K562 (cell line): ENCODE measurements around the gene DLX4. TPM values are rescaled to one million over a fixed set of nuclear protein-coding genes. Genes with fewer than 3 reads are reported as not detected.

ENCODE experiments used
- ATAC-seq: fragments of 200-7000 bp; cut with Tn5 transposase; 3 replicates; pipeline ENCODE4 v1.9.1; 2020; ENCODE audit warnings: moderate library complexity
- BruUV-seq: library from RNA; stranded (reverse); fragments of 400-500 nt; replicated peaks from 2 replicates; lab custom pipeline; 2021; lab: Mats Ljungman, UMichigan
- CTCF ChIA-PET: fragments of 300-600 bp; formaldehyde crosslinking; extraction: SDS; loops from one replicate; lab custom pipeline; 2021; ENCODE audit warnings: low intra/inter-chr PET ratio; lab: Yijun Ruan, JAX
- POLR2A ChIA-PET: fragments of 300-600, 350-650 bp; sonication (Branson Sonifier 250); formaldehyde crosslinking; extraction: SDS; loops from one replicate; lab custom pipeline; 2021; ENCODE audit warnings: antibody characterized with exemption, inconsistent platforms; lab: Yijun Ruan, JAX
- DNase-seq, 4 experiments: peaks; one replicate each; pipeline versions ENCODE4 v3.0.0 to v3.0.0-alpha.2; 2011 to 2018; ENCODE audit warnings: low spot score in 3 of 4, mixed read lengths in 3 of 4; ENCODE audit errors: extremely low read depth in 1 of 4
- FAIRE-seq: peaks from 2 replicates; lab custom pipeline; 2011; peaks lifted over from hg19 to GRCh38; lab: Jason Lieb, UNC
- H2AFZ ChIP-seq: 2 replicates; pipeline ENCODE4 v1.6.0; 2011; ENCODE audit warnings: low read depth, low read length, control low read depth, inconsistent platforms
- H3K27ac ChIP-seq: fragments of 200-600 bp; 3 replicates; pipeline ENCODE4 v1.8.0; 2011; ENCODE audit warnings: low read depth, mild to moderate bottlenecking, control low read depth, inconsistent platforms, low read length, moderate library complexity, mixed read lengths; ENCODE audit errors: extremely low read depth
- H3K27me3 ChIP-seq, 2 experiments: fragments of 300-600 bp in 1 of 2; 2 replicates in 1 of 2; 3 replicates in 1 of 2; pipeline versions ENCODE4 v1.6.0 to v1.8.0; 2011; ENCODE audit warnings: inconsistent platforms in 2 of 2, low read length in 2 of 2, mild to moderate bottlenecking in 1 of 2, mixed read lengths in 1 of 2, moderate library complexity in 1 of 2; ENCODE audit not compliant: control insufficient read depth in 2 of 2, insufficient read depth in 2 of 2
- H3K36me3 ChIP-seq: fragments of 300-600 bp; 3 replicates; pipeline ENCODE4 v1.8.0; 2011; ENCODE audit warnings: mild to moderate bottlenecking, low read length, inconsistent platforms; ENCODE audit not compliant: control insufficient read depth, insufficient read depth
- H3K4me1 ChIP-seq, 2 experiments: fragments of 200-600 bp in 1 of 2; replicated peaks in 1 of 2; 2 replicates in 1 of 2; 3 replicates in 1 of 2; pipeline versions ENCODE4 v1.5.1 to v1.8.0; 2011; ENCODE audit warnings: inconsistent platforms in 2 of 2, low read length in 2 of 2, mild to moderate bottlenecking in 1 of 2, mixed read lengths in 1 of 2, moderate library complexity in 1 of 2; ENCODE audit not compliant: control insufficient read depth in 2 of 2, insufficient read depth in 2 of 2
- H3K4me2 ChIP-seq: 2 replicates; pipeline ENCODE4 v1.6.1; 2011; ENCODE audit warnings: low read length, control low read depth, inconsistent platforms, mixed read lengths; ENCODE audit not compliant: insufficient read depth
- H3K4me3 ChIP-seq: fragments of 200-600 bp; sonication (generic), shearing (Covaris generic); 2 replicates; pipeline ENCODE4 v1.5.1; 2016; ENCODE audit warnings: control low read depth, inconsistent platforms
- H3K79me2 ChIP-seq: fragments of 200-600 bp; 3 replicates; pipeline ENCODE4 v1.8.0; 2011; ENCODE audit warnings: low read length, inconsistent platforms; ENCODE audit not compliant: control insufficient read depth, insufficient read depth
- H3K9ac ChIP-seq, 2 experiments: 2 replicates each; pipeline versions ENCODE4 v1.6.0 to v1.6.1; 2011; ENCODE audit warnings: low read depth in 2 of 2, low read length in 2 of 2, control low read depth in 1 of 2, inconsistent platforms in 1 of 2, mild to moderate bottlenecking in 1 of 2, mixed read lengths in 1 of 2; ENCODE audit not compliant: insufficient read depth in 1 of 2
- H3K9me1 ChIP-seq: one replicate; pipeline ENCODE4 v1.6.0; 2011; ENCODE audit warnings: inconsistent platforms, mild to moderate bottlenecking, low read length, moderate library complexity; ENCODE audit not compliant: control insufficient read depth, insufficient read depth
- H3K9me3 ChIP-seq: replicated peaks from 2 replicates; pipeline ENCODE4 v1.5.1; 2011; ENCODE audit warnings: low read depth, low read length, inconsistent platforms; ENCODE audit not compliant: control insufficient read depth, insufficient read depth
- H4K20me1 ChIP-seq: replicated peaks from 2 replicates; pipeline ENCODE4 v1.6.1; 2011; ENCODE audit warnings: low read length, inconsistent platforms, mixed read lengths; ENCODE audit not compliant: control insufficient read depth, insufficient read depth
- ZNF24 ChIP-seq: fragments of 450-650 bp; IDR thresholded peaks from 2 replicates; pipeline ENCODE4 v1.6.1; 2016
- ZNF277 ChIP-seq: fragments of 250-450 bp; sonication (Bioruptor Pico); IDR thresholded peaks from 2 replicates; pipeline ENCODE4 v1.8.0; 2022; ENCODE audit warnings: inconsistent platforms, mild to moderate bottlenecking, moderate library complexity, borderline replicate concordance
- WGBS: fragments of 100-300 bp; shearing (Covaris generic); methylation state at CpG from one replicate; pipeline ENCODE4 v1.1.6; 2016; ENCODE audit warnings: low coverage, mixed read lengths; ENCODE audit not compliant: insufficient coverage; ENCODE audit errors: missing lambda C conversion rate; 5-methylcytosine and 5-hydroxymethylcytosine counted together
- in situ Hi-C: fragments of 300-500 bp; cut with MboI; formaldehyde crosslinking; loops from 4 replicates; pipeline ENCODE4 v1.15.0; 2018; ENCODE audit warnings: inconsistent platforms, mixed read lengths
- intact Hi-C: fragments of 100-400 bp; cut with micrococcal nuclease; formaldehyde crosslinking; loops from 2 replicates; pipeline ENCODE4 v1.14.2; 2022
- polyA plus RNA-seq, 8 experiments: library from polyadenylated mRNA; depleted of rRNA in 4 of 8; stranded (reverse) in 5 of 8; unstranded in 3 of 8; fragments of >200 nt; fragmentation: Nextera tagmentation in 2 of 8; fragmentation: Illumina TruSeq in 1 of 8; extraction: Ambion mirVana in 2 of 8; extraction: Trizol in 1 of 8; gene quantifications; 2 replicates each; pipeline versions ENCODE4 v1.2.1 to v1.2.3, GENCODE V29; 2011 to 2014; ENCODE audit warnings: inconsistent platforms in 1 of 8, missing spikeins in 1 of 8
- total RNA-seq, 7 experiments: library from RNA; depleted of rRNA in 6 of 7; stranded (reverse); fragments of >200 nt in 6 of 7; fragmentation: Illumina TruSeq in 2 of 7; extraction: Trizol in 2 of 7; gene quantifications; 2 replicates each; pipeline versions ENCODE4 v1.2.1 to v1.2.3, GENCODE V29; 2011 to 2021; ENCODE audit warnings: low replicate concordance in 1 of 7

The DLX4 gene
- total and polyA plus RNA-seq, 9 of the 15 experiments (the other 6 are each of a cell fraction or from before 2014, with no cell fraction given): 0.15 to 2.2 (median 0.58) TPM

- Histone ChIP-seq H4K20me1 (peaks cover 5% of the 10 kb centered on the region), H3K4me2 (no peak overlapping the region), H3K36me3 (no peaks in the 10 kb centered on the region), H3K9me1 (no peaks in the 10 kb centered on the region), H3K9ac (no peak overlapping the region), H3K27ac (no peak overlapping the region), H3K79me2 (no peaks in the 10 kb centered on the region), H3K4me3 (no peak overlapping the region), H3K4me1 (peaks cover 0 to 25% of the 10 kb centered on the region in 2 experiments; a peak in 2 of 5 replicates), H2AFZ (no peak overlapping the region), H3K9me3 (no peaks in the 10 kb centered on the region), H3K27me3 (peaks cover 29 to 51% of the 10 kb centered on the region in 2 experiments; a peak in 4 of 5 replicates)
- no peak for FAIRE-seq
- intact Hi-C loops (loop anchor here (2.0 to 5.0 kb wide), 2 partner anchors 44 to 300 kb away; no protein-coding TSS in a partner anchor), in situ Hi-C loops (loop anchor here (5.0 kb wide), 2 partner anchors 135 to 425 kb away; no protein-coding TSS in a partner anchor)
- WGBS: 10% methylated on average over 6 of the region's 6 CpGs
- TF ChIP-seq ZNF277 (CRISPR knock-in tag) (no peak), ZNF24 (peak; percentile 42; the same call in 1 of the 2 replicates)
- ATAC-seq: no peak
- no TSS peak for BruUV-seq
- DNase-seq: peak in 1 of 4 experiments; percentile 5
- ChIA-PET CTCF (interaction anchor here (1.5 to 6.2 kb wide), 5 partner anchors 98 to 429 kb away, joined by 6 to 134 read pairs (median 14); no protein-coding TSS in a partner anchor), POLR2A (interaction anchor here (1.0 to 1.5 kb wide), 2 partner anchors 70 to 135 kb away, joined by 3 to 8 read pairs; no protein-coding TSS in a partner anchor)
Observed at GRCh38 chr17:49997301-49997650, 28.3 kb downstream of the DLX4 start.
